ENCODE measurements around the gene ULBP2. TPM values are rescaled to one million over a fixed set of nuclear protein-coding genes. Genes with fewer than 3 reads are reported as not detected.

ULBP2 gene
- total RNA-seq, 5 donors from 2014 or later (not counting 1 experiment from before 2014, with no cell fraction given), result 0.20 to 3.9 (median 1.6) TPM; not detected in 2

Other genes with a start within 250 kb of the ULBP2 start
- gene LATS1, start 223.9 kb upstream of the ULBP2 start, total RNA-seq, result 10 to 100 TPM; 38.0 to 43.3 (median 39.2) TPM
- 10 to 100 TPM; 14.6 to 53.5 (median 46.0) TPM for gene NUP43, start 195.5 kb upstream of the ULBP2 start, total RNA-seq
- gene PCMT1, start 192.3 kb upstream of the ULBP2 start, total RNA-seq, result 10 to 100 TPM; 33.9 to 63.1 (median 53.1) TPM
- 1 to 10 TPM in 4 of 5 donors, not detected in 1; 2.1 to 4.3 (median 2.7) TPM for gene LRP11, start 77.7 kb upstream of the ULBP2 start, total RNA-seq
- not detected for gene RAET1E, start 43.9 kb upstream of the ULBP2 start, total RNA-seq
- not detected for gene RAET1G, start 18.9 kb upstream of the ULBP2 start, total RNA-seq
- under 1 TPM in 4 of 5 donors, not detected in 1; 0.13 to 0.23 (median 0.14) TPM for gene ULBP1, start 21.9 kb downstream of the ULBP2 start, total RNA-seq
- gene RAET1L, start 83.5 kb downstream of the ULBP2 start, total RNA-seq, result not detected
- gene ULBP3, start 127.1 kb downstream of the ULBP2 start, total RNA-seq, result 1 to 10 TPM in 2 of 5 donors, under 1 TPM in 3; 0.35 to 1.3 (median 0.79) TPM
- not detected for gene PPP1R14C, start 201.0 kb downstream of the ULBP2 start, total RNA-seq